HG03135 (cell line): ENCODE data around the gene PITX1.

Source experiments
- ATAC-seq: cut with Tn5 transposase; IDR thresholded peaks from one replicate; pipeline ENCODE4 v1.9.1; 2021; ENCODE audit warnings: mild to moderate bottlenecking, moderate library complexity; ENCODE audit not compliant: unreplicated experiment

Gene PITX1

GRCh38 chr5:135042595-135042994 is 8.6 kb upstream of the PITX1 start:
- ATAC-seq, result no peak

GRCh38 chr5:135041726-135042125 is 7.7 kb upstream of the PITX1 start:
- no peak for ATAC-seq

DNA sequence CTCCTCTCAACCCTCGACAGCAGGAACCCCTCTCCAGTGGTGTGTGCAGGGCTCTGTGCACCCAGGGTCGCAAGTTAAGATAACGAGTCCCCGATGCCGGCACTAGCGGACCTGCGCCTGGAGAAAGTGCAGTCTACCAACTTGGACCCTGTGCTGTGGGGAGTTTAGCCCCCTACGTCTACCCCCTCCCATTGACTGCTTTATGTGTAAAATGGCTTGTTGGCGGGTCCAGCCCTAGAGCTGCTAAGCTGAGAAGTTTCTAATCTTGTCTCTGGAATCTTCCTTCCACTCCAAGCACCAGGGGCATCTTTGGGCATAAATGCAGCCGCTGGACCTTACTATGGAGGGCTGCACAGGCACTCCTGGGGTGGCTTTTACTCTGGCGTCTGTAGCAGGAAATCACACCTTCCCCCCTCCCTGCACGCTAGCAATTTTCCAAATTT is 7.1 kb upstream of the PITX1 start:
- no peak for ATAC-seq

DNA sequence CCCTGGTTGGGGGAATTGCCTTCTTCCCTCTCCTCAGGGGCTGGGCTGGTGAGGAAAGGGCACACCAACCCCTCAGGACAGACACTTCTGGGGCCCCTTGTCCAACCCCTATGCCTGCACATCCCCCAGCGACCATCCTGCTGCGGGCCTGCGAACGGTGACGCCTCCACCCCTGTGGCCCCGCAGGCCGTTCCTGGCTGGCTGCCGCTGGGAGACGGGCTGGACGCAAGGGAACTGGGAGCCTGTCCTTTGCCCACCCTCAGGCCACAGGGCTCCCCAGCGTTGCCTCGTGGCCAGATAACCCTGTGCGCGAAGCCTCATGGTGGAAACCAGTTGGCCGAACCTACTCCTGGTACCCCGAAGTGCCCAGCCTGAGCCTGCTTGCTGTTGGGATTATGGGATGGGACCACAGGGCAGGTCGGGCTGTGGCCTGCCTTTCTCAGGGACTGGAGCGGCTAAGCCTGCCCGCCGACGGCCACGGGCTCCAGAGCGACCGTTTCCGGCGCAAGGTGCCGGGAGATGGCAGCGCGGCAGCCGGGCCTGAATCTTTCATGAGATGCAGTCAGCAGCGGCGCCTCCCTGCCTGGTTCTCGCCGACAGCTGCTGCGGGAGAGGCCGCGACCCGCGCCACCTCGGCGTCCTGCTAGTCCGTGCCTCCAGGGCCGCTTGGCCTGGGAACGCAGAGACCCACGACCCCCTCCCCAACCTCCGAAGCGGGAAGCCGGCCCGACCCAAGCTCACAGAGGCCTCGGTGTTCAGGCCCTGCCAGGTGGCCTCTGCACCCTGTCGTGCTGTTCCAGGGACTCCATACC is 6.5 kb upstream of the PITX1 start:
- ATAC-seq, result no peak

DNA sequence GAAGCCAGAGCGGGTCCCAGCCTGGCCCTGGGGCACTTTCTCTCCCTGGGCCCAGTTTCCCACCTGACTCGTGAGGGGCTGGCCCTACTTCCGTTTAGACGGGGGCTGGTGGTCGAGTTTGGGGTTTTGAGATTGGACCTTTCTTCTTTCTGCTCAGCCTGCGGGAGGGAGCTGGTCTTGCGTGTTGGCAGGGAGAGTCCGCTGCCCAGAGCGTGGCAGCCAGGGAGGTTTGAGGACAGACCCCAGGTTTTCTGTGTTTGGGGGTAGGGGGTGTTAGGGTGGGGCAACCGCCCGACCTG is 6.0 kb upstream of the PITX1 start:
- no peak for ATAC-seq

DNA sequence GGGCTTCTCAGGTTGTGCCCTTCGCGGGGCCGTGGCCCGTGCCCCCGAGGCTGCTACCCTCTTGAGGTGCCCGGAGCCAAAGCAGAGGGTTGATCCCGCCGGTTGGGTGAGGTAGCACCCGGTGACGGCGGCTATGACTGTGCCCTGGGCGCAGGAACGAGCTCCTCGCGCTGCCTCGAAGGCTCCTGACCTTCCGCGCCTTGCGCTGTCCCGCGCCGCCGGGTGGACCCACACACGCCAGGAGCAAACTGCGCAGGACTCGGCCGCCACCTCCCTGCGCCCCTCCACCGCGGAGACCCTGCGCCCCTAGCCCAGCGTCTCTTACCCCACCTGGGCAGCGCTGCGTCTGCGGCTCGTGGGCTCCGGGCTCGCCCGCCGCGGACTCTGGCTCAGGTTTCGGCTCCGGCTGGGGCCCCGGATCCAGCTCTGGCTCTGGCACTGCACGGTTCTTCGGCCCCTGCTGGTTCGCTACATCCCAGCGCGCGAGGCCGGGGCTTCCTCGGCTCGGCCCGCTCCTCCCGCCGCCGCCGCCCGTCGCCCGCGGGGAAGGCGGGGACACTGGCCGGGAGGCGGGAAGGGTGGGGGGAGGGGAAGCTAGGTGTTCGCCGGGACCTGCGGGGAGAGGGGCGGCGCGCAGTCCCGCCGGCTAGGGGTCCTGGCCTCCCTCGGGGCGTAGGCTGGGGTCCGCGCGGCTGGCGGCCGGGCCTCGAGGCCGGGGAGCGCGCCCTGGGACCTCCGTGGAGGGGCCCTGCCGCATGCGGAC is 5.4 kb upstream of the PITX1 start:
- no peak for ATAC-seq

DNA sequence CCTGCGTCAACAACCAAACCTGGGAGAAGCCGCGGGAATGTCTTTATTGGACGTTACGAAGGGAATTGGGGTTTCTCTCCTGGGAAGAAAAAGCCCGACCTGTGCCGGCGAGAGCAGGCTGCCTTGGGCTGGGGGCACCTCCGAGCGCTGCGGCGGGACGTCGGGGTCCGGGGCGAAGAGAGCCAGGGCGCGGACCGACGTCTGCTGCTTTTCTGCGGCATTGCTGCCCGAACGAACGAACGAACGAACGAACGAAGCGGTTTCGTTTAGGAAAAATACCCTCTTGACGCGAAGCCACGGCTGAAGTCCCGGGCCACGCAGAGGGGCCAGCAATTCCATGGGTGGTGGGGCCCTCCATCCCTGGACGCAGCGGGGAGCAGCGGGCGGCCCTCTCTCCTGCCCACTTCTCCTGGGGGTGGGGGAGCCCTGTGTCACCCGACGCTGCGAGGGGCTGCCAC is 4.8 kb upstream of the PITX1 start:
- ATAC-seq, result no peak

GRCh38 chr5:135038205-135038812 is 4.3 kb upstream of the PITX1 start:
- no peak for ATAC-seq

DNA sequence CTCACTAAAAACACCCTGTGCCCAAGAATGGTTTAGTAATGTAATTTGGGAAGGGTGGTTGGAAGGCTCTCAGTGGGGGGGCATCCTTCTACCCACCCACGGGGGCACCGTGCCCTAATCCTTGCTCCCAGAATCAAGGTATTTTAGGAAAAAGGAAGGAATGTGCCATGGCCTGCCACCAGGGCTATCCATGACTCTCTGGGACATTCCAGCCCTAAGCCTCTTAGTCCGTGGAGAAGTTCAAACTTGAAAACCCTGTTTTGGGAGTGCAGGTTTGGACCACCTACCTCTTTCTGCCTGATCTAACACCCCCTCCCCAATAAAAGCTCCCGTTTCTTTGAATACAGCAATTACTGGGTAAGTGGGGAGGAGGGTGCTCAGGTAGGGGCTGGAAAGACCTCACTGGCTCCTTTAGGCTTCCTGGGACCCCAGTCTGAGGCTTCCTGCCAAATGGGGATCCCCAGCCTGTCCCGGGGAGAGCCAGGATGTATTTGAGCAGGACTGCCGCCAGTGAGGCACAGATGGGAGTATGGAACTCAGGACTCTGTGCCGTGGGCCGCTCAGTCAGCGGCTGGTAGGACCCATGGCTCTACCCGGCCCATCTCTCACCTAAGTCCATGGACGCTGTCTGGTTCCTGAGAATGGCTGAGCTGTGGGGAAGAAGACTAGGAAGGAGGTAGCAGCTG is 3.6 kb upstream of the PITX1 start:
- ATAC-seq, result no peak

GRCh38 chr5:135036405-135036804 is 2.4 kb upstream of the PITX1 start:
- ATAC-seq, result no peak

- no peak for ATAC-seq
Observed at GRCh38 chr5:135035678-135036030, 1.6 kb upstream of the PITX1 start.

DNA sequence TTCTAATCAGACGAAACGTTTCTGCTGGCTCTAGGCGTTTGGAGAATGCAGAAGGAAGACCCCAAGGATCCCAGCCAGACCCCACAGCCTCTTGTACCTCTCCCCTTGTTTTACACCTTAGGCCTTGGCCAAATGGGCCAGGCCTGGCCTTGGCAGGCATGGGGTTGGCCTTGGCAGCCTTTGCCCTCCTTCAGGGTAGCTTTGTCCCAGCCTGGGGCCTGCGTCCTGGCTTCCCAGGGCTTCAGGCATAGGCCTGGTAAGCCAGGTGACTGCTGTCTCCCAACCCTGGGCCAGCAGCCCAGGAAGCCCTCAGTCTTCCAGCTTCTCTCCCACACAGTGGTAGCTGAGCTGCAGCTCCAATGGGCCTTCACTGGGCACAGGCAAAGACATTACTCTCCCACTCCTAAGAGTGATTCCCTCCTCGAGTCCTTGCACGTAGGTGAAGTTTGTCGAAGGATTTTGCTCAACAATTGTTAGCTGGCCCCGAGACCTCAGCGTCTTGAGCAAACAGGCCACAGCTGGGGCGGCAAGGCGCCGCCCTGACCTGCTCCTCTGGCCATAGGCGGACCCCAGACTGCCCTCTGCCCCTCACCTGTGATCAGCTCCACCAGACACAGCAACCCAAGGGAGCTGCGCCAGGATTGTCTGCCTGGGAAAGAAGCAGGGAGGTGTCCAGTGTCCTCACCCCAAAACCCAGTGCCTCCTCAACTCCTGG is 1.1 kb upstream of the PITX1 start:
- no peak for ATAC-seq

DNA sequence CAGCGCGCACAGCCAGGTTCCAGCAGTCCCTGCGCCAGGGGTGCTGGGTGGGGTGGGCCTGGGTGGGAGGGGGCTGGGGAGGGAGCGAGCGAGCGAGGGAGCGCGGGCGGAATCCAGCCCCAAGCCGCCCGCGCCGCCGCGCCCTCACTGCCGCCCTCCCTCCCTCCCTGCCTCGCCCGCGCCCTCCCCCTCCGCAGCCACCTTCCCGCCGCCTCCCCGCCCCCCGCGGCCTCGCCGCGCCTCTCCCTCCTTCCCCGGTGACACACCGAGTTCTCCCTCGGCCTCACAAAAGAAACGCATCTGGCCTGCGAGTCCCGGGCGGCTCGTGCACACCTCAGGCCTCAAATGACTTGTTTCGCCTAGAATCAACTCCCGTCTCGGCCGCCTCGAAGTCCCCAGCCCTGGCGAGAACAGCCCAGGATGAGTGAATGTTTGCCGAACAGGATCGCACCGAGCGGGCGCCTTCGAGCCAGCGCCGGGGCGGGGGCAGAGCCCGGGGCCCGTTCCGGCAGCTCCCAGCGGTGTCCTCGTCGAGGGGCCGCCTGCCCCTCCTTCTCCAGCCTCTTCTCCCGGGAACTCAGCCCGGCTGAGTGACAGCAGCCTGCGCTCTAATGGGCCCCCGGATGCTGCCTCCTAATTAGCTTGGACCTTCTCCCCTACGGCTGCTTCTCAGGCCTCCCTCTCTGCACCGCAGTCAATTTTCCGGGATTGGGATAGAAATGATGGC is 371 bp upstream of the PITX1 start:
- no peak for ATAC-seq

GRCh38 chr5:135032999-135033861 is 798 bp downstream of the PITX1 start:
- ATAC-seq, result no peak

- ATAC-seq, result no peak
Observed at GRCh38 chr5:135032695-135032998, 1.4 kb downstream of the PITX1 start.

DNA sequence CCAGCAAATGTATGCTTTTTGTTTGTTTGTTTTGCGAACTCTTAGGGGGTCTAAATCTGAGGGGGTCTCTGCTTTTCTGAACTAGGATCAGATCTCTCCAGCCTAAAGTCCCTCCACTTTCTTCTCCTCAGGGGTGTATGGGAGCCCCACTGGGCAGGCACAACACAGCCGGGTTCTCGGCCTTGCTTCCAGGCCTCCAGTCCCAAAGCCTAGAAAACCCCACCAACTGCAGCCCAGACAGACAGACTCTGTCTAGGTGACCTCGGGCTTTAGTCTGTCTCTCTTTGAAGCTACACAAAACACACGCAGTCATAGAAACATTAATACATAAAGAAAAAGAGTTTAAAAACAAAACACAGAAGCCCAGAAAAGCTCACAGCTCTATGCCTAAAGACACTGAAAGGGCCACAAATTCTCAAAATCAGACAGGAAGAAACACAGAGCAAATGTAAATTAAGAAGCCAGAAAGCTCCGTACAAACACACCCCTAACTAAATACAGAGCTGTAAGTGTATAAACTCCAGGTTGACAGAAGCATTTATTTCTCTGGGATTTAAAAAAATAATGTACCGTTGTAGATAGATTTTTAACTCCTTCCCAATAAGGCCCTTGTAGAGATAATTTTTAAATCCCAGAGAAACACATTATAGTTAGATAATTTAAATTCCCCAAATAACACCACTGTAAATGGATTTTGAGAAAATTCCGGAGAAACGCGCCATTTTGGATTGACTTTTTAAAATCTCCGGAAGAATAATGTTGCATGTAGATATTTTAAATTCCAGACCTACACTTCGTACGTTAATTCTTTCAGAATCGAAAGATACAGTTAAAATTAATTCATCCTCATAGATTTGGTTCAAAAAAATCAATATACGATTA is 2.0 kb downstream of the PITX1 start:
- ATAC-seq, result no peak

- ATAC-seq, result no peak
Observed at GRCh38 chr5:135030956-135031812, 2.8 kb downstream of the PITX1 start.
